ENCODE measurements around the gene LSM2. TPM values are rescaled to one million over a fixed set of nuclear protein-coding genes. Genes with fewer than 3 reads are reported as not detected.

The LSM2 gene
- total RNA-seq, 3 donors from 2014 or later, result 21.7 to 35.5 (median 33.8) TPM

DNA sequence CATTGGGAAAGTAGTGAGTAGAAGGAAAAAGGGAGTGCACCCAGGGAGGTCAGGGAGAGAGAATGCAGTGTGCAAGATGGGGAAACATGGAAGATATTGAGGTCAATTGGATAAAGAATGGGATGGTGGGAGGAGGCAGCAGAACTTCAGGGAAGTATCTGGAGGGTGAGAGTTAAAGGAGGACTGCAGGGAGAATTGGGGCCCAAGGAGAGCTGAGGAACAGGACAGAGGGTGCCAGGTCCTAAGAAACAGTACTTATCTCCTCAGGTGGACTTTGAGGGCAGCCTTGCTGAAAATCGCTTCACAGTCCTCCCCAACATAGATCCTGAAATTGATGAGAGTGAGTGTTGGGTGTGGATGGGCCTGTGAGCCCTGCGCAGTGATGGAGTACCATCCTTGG lies 48.5 kb downstream of the LSM2 start:
- Histone ChIP-seq H3K4me3 (no peak overlapping the region), H3K4me1 (ENCODE audit: low read depth) (no peaks in the 10 kb centered on the region), H3K36me3 (ENCODE audit: low read depth) (no peaks in the 10 kb centered on the region), H3K9me3 (no peaks in the 10 kb centered on the region)
- no peak for ATAC-seq
- intact Hi-C loops (cut with DNase I, micrococcal nuclease), result no loop called here
- TF ChIP-seq, protein P1, sequence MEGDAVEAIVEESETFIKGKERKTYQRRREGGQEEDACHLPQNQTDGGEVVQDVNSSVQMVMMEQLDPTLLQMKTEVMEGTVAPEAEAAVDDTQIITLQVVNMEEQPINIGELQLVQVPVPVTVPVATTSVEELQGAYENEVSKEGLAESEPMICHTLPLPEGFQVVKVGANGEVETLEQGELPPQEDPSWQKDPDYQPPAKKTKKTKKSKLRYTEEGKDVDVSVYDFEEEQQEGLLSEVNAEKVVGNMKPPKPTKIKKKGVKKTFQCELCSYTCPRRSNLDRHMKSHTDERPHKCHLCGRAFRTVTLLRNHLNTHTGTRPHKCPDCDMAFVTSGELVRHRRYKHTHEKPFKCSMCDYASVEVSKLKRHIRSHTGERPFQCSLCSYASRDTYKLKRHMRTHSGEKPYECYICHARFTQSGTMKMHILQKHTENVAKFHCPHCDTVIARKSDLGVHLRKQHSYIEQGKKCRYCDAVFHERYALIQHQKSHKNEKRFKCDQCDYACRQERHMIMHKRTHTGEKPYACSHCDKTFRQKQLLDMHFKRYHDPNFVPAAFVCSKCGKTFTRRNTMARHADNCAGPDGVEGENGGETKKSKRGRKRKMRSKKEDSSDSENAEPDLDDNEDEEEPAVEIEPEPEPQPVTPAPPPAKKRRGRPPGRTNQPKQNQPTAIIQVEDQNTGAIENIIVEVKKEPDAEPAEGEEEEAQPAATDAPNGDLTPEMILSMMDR (IDR thresholded peaks at IDR 0.05), result no peak
- DNase-seq, result peak in 1 of 3 donors; percentile 8

DNA sequence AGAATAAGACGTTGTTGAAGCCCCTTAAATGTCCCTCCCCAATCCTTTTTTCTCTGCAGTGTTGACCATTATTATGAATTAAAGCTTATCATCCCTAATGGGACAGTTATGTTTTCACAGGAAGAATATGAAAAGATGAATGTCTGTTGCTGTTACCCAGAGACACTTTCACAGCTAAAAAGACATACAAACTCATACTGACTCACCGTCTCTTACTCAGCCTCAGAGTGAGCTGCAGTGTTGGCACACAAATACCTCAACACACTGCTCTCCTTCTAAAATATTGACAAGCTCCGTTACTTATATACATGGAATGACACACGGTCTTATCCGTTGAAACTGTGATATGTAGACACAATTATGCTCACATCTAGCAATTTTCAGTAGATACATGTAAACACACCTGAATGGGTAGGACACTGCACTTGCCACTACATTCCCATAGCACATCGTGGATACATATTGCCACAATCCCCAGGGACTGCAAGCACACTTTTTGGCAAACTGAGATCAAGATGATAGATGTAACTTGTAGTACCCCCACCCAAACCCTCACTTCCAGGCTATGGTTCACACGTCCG lies 53.9 kb downstream of the LSM2 start:
- TF ChIP-seq, protein P1 (IDR thresholded peaks at IDR 0.05), result no peak

DNA sequence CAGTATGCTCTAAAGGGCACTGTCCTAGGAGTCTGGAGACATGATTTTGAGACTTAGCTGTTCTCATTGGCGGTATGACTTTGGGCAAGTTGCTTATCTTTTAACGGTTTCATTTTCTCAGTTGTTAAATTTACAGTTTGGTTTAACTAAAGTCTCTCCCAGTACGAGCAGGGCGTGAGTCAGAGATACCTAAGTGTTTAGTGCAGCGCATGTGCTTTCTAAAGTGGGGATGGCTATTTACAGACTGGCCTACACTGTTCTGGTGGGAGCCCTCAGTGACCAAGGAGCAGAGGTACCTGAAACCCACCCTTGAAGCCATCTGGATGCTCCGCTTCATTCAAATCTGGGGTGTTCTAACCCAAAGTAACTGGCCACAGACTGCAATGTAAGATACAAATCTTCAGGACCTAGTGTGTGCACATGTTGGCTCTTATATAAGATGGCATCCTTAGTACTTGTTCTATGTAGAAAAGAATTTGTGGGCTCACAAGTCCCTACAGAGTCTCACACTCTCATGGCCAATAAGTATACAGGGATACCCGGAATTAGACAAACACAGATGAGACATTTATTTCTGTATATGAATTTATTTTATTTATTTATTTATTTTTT lies 56.2 kb downstream of the LSM2 start:
- H3K4me3 ChIP-seq, result no peak overlapping the region
- intact Hi-C loops (cut with DNase I, micrococcal nuclease), result no loop called here
- DNase-seq (no peak), ATAC-seq (no peak)
- no peaks in the 10 kb centered on the region for H3K36me3 ChIP-seq (ENCODE audit: low read depth)
- no peaks in the 10 kb centered on the region for H3K9me3 ChIP-seq
- TF ChIP-seq, protein P1 (IDR thresholded peaks at IDR 0.05), result no peak
- H3K4me1 ChIP-seq (ENCODE audit: low read depth), result no peaks in the 10 kb centered on the region

More for the DNA sequence above, 53.9 kb downstream of the LSM2 start:
- Histone ChIP-seq H3K36me3 (ENCODE audit: low read depth) (no peaks in the 10 kb centered on the region), H3K4me3 (no peak overlapping the region), H3K4me1 (ENCODE audit: low read depth) (no peaks in the 10 kb centered on the region), H3K9me3 (no peaks in the 10 kb centered on the region)
- DNase-seq (no peak), ATAC-seq (no peak)
- intact Hi-C loops (cut with DNase I, micrococcal nuclease), result no loop called here

DNA sequence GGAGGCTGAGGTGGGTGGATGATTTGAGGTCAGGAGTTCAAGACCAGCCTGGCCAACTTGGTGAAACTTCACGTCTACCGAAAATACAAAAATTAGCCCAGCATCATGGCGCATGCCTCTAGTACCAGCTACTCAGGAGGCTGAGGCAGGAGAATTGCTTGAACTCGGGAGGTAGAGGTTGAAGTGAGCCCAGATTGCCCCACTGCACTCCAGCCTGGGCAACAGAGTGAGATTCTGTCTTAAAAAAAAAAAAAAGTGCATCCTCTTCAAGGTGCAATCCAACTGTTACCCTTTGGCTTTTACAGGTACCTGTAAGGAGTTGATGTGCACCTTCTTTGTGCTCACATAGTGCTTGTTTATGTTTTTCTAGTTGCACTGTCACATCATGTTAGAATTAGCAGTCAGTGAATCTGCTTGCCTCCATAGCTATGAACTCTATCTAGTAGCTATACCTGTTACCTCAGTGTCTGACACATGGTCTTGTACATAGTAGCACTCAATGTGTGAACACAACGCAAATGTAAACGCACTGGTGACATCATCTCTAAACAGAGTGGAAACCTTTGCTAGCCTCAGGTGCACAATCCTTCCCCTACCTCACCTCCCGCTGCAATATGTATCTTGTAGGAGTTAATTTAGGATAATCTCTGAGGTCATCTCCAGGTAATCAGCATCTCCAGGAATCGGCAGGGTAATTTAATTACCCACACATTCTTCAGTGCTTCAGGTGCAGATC lies 57.3 kb downstream of the LSM2 start:
- ATAC-seq (no peak), DNase-seq (no peak)
- no peaks in the 10 kb centered on the region for H3K36me3 ChIP-seq (ENCODE audit: low read depth)
- H3K9me3 ChIP-seq, result no peaks in the 10 kb centered on the region
- TF ChIP-seq, protein P1 (IDR thresholded peaks at IDR 0.05), result no peak
- no peaks in the 10 kb centered on the region for H3K4me1 ChIP-seq (ENCODE audit: low read depth)
- no peak overlapping the region for H3K4me3 ChIP-seq
- intact Hi-C loops (cut with DNase I, micrococcal nuclease), result no loop called here

Other genes with a start within 250 kb of the LSM2 start
- gene LTA, start 234.7 kb downstream of the LSM2 start, total RNA-seq, result under 1 TPM in 2 of 3 donors, not detected in 1; 0.20 to 0.22 TPM
- 1 to 10 TPM in 2 of 3 donors, under 1 TPM in 1; 0.41 to 1.7 (median 1.1) TPM for gene TNF, start 231.4 kb downstream of the LSM2 start, total RNA-seq
- gene LTB, start 224.5 kb downstream of the LSM2 start, total RNA-seq, result 1 to 10 TPM; 2.1 to 3.4 (median 2.2) TPM
- 10 to 100 TPM in 1 of 3 donors, 1 to 10 TPM in 2; 3.9 to 11.3 (median 6.6) TPM for gene LST1, start 220.7 kb downstream of the LSM2 start, total RNA-seq
- gene NCR3, start 214.0 kb downstream of the LSM2 start, total RNA-seq, result under 1 TPM in 1 of 3 donors, not detected in 2; 0.46 TPM
- gene AIF1, start 191.7 kb downstream of the LSM2 start, total RNA-seq, result 10 to 100 TPM in 2 of 3 donors, 1 to 10 TPM in 1; 6.1 to 28.4 (median 17.3) TPM
- 100 to 1,000 TPM; 109 to 151 (median 120) TPM for gene PRRC2A, start 186.3 kb downstream of the LSM2 start, total RNA-seq
- 100 to 1,000 TPM; 282 to 298 (median 293) TPM for gene BAG6, start 154.3 kb downstream of the LSM2 start, total RNA-seq
- 1 to 10 TPM; 2.2 to 2.7 (median 2.4) TPM for gene APOM, start 151.1 kb downstream of the LSM2 start, total RNA-seq
- 10 to 100 TPM; 28.5 to 33.0 (median 32.3) TPM for gene C6orf47, start 146.2 kb downstream of the LSM2 start, total RNA-seq
- 10 to 100 TPM; 13.4 to 17.7 (median 17.4) TPM for gene GPANK1, start 142.0 kb downstream of the LSM2 start, total RNA-seq
- gene CSNK2B, start 140.9 kb downstream of the LSM2 start, total RNA-seq, result 100 to 1,000 TPM; 125 to 147 (median 134) TPM
- 10 to 100 TPM; 13.1 to 17.2 (median 15.5) TPM for gene LY6G5B, start 137.0 kb downstream of the LSM2 start, total RNA-seq
- gene LY6G5C, start 125.9 kb downstream of the LSM2 start, total RNA-seq, result 1 to 10 TPM; 1.7 to 4.2 (median 2.1) TPM
- gene ABHD16A, start 103.6 kb downstream of the LSM2 start, total RNA-seq, result 10 to 100 TPM; 55.3 to 69.4 (median 68.4) TPM
- gene LY6G6F, start 100.1 kb downstream of the LSM2 start, total RNA-seq, result not detected
- 1 to 10 TPM in 1 of 3 donors, under 1 TPM in 1, not detected in 1; 0.90 to 6.1 TPM for gene LY6G6D, start 91.6 kb downstream of the LSM2 start, total RNA-seq
- gene LY6G6C, start 85.2 kb downstream of the LSM2 start, total RNA-seq, result under 1 TPM in 1 of 3 donors, not detected in 2; 0.32 TPM
- gene MPIG6B, start 83.6 kb downstream of the LSM2 start, total RNA-seq, result 1 to 10 TPM in 1 of 3 donors, under 1 TPM in 2; 0.48 to 1.4 (median 0.57) TPM
- 100 to 1,000 TPM in 1 of 3 donors, 10 to 100 TPM in 2; 56.1 to 152 (median 99.5) TPM for gene DDAH2, start 77.7 kb downstream of the LSM2 start, total RNA-seq
- 100 to 1,000 TPM; 269 to 555 (median 441) TPM for gene CLIC1, start 70.4 kb downstream of the LSM2 start, total RNA-seq
- gene MSH5, start 67.0 kb downstream of the LSM2 start, total RNA-seq, result 10 to 100 TPM; 14.1 to 29.9 (median 29.7) TPM
- 1 to 10 TPM; 2.5 to 9.6 (median 4.3) TPM for gene SAPCD1, start 44.3 kb downstream of the LSM2 start, total RNA-seq
- gene VWA7, start 29.6 kb downstream of the LSM2 start, total RNA-seq, result 1 to 10 TPM; 5.9 to 8.2 (median 6.9) TPM
- gene VARS1, start 11.2 kb downstream of the LSM2 start, total RNA-seq, result 10 to 100 TPM; 41.7 to 65.8 (median 45.0) TPM
- gene HSPA1L, start 8.3 kb upstream of the LSM2 start, total RNA-seq, result 1 to 10 TPM; 1.2 to 3.4 (median 1.3) TPM
- gene HSPA1A, start 8.6 kb upstream of the LSM2 start, total RNA-seq, result 100 to 1,000 TPM in 2 of 3 donors, 10 to 100 TPM in 1; 73.6 to 274 (median 107) TPM
- gene HSPA1B, start 20.8 kb upstream of the LSM2 start, total RNA-seq, result 100 to 1,000 TPM; 172 to 254 (median 200) TPM
- 10 to 100 TPM; 44.0 to 65.7 (median 45.0) TPM for gene NEU1, start 55.9 kb upstream of the LSM2 start, total RNA-seq
- 100 to 1,000 TPM; 332 to 795 (median 740) TPM for gene SLC44A4, start 72.0 kb upstream of the LSM2 start, total RNA-seq
- 10 to 100 TPM; 29.6 to 50.1 (median 36.4) TPM for gene EHMT2, start 90.7 kb upstream of the LSM2 start, total RNA-seq
- 1 to 10 TPM; 2.3 to 6.2 (median 3.4) TPM for gene ZBTB12, start 95.1 kb upstream of the LSM2 start, total RNA-seq
- gene C2, start 120.8 kb upstream of the LSM2 start, total RNA-seq, result 10 to 100 TPM in 2 of 3 donors, 1 to 10 TPM in 1; 5.5 to 33.7 (median 17.9) TPM
- 100 to 1,000 TPM in 1 of 3 donors, 10 to 100 TPM in 2; 34.5 to 178 (median 40.4) TPM for gene CFB, start 139.1 kb upstream of the LSM2 start, total RNA-seq
- 10 to 100 TPM; 44.9 to 52.4 (median 51.8) TPM for gene NELFE, start 152.0 kb upstream of the LSM2 start, total RNA-seq
- gene SKIC2, start 152.2 kb upstream of the LSM2 start, total RNA-seq, result 10 to 100 TPM; 58.6 to 87.2 (median 81.2) TPM
- gene DXO, start 165.2 kb upstream of the LSM2 start, total RNA-seq, result 10 to 100 TPM; 12.4 to 18.1 (median 15.8) TPM
- gene C4A, start 175.1 kb upstream of the LSM2 start, total RNA-seq, result 100 to 1,000 TPM in 1 of 3 donors, 10 to 100 TPM in 2; 10.2 to 203 (median 56.0) TPM
- gene C4B, start 207.8 kb upstream of the LSM2 start, total RNA-seq, result 100 to 1,000 TPM in 1 of 3 donors, 10 to 100 TPM in 1, 1 to 10 TPM in 1; 9.2 to 175 (median 51.0) TPM
- 1 to 10 TPM in 1 of 3 donors, under 1 TPM in 2; 0.93 to 2.1 (median 0.94) TPM for gene CYP21A2, start 231.4 kb upstream of the LSM2 start, total RNA-seq

All from mucosa of descending colon (tissue), 3 donors.